GM13976 (cell line): Measurements from ENCODE around the gene CITED1.

ENCODE experiments used
- DNase-seq: peaks from one replicate; pipeline ENCODE4 v3.0.0; 2012; ENCODE audit warnings: low spot score
- CTCF ChIP-seq: IDR thresholded peaks from 2 replicates; pipeline ENCODE4 v1.5.1; 2012; ENCODE audit warnings: borderline replicate concordance, mild to moderate bottlenecking; ENCODE audit not compliant: insufficient read depth; ENCODE audit errors: extremely low read depth, missing control alignments, control extremely low read depth
- in situ Hi-C: fragments of 300-500 bp; cut with MboI; formaldehyde crosslinking; loops from one replicate; pipeline ENCODE4 v1.12.0; 2022; ENCODE audit warnings: low sequenced_read_pairs, mixed read lengths, inconsistent platforms; ENCODE audit not compliant: unreplicated experiment

Gene CITED1

GRCh38 chrX:72282302-72282701 is 23.4 kb downstream of the CITED1 start:
- no peak for TF ChIP-seq CTCF
- no peak for DNase-seq
- in situ Hi-C loops = loop anchor here (25.0 kb wide), 1 partner anchor 255 kb away; no protein-coding TSS in a partner anchor

GRCh38 chrX:72280321-72280845 is 25.3 kb downstream of the CITED1 start:
- DNase-seq = no peak
- no peak for TF ChIP-seq CTCF
- in situ Hi-C loops = loop anchor here (25.0 kb wide), 1 partner anchor 257 kb away; no protein-coding TSS in a partner anchor

GRCh38 chrX:72276478-72276953 is 29.2 kb downstream of the CITED1 start:
- no peak for TF ChIP-seq CTCF
- in situ Hi-C loops = loop anchor here (25.0 kb wide), 1 partner anchor 261 kb away; no protein-coding TSS in a partner anchor
- no peak for DNase-seq

- TF ChIP-seq CTCF = no peak
- in situ Hi-C loops = no loop called here
- DNase-seq = no peak
Measured at GRCh38 chrX:72274526-72274925, 31.2 kb downstream of the CITED1 start.

GRCh38 chrX:72273718-72274117 is 32.0 kb downstream of the CITED1 start:
- in situ Hi-C loops = no loop called here

GRCh38 chrX:72272868-72273267 is 32.8 kb downstream of the CITED1 start:
- DNase-seq = no peak
- in situ Hi-C loops = no loop called here
- no peak for TF ChIP-seq CTCF

More at GRCh38 chrX:72273718-72274117, 32.0 kb downstream of the CITED1 start:
- DNase-seq = no peak
- TF ChIP-seq CTCF = no peak
